WERI-Rb-1 (cell line): Measurements from ENCODE around the gene ZKSCAN1.
A peak's percentile ranks its signal among the peaks of the same experiment; 100 is the strongest.
"Not testable (repeated sequence)": the region's sequence is repeated elsewhere in the genome, so short reads cannot be mapped to it uniquely, and the experiment has no call there.

Experiments used
- DNase-seq: peaks from one replicate; pipeline ENCODE4 v3.0.0-alpha.2; 2020
- H3K27ac ChIP-seq: fragments of 250-450 bp; sonication (Bioruptor Pico); 2 replicates; pipeline ENCODE4 v1.5.1; 2020; ENCODE audit warnings: mild to moderate bottlenecking, moderate library complexity
- H3K27me3 ChIP-seq: fragments of 250-450 bp; sonication (Bioruptor Pico); 2 replicates; pipeline ENCODE4 v1.5.1; 2021; ENCODE audit warnings: mild to moderate bottlenecking, low read depth, moderate library complexity; ENCODE audit not compliant: insufficient read depth, severe bottlenecking
- H3K36me3 ChIP-seq: fragments of 250-450 bp; sonication (Bioruptor Pico); 2 replicates; pipeline ENCODE4 v1.5.1; 2020; ENCODE audit warnings: mild to moderate bottlenecking, moderate library complexity
- H3K4me3 ChIP-seq: 2 replicates; pipeline ENCODE4 v1.5.1; 2011; ENCODE audit warnings: low read depth, mild to moderate bottlenecking, control low read depth, low read length
- H3K9me3 ChIP-seq: fragments of 250-450 bp; sonication (Bioruptor Pico); 2 replicates; pipeline ENCODE4 v1.5.1; 2021; ENCODE audit warnings: mild to moderate bottlenecking, moderate library complexity; ENCODE audit not compliant: severe bottlenecking
- TF ChIP-seq, protein P1 (sequence below): IDR thresholded peaks from 2 replicates; pipeline ENCODE4 v1.5.1; 2011; ENCODE audit warnings: low read depth, mild to moderate bottlenecking, control low read depth, inconsistent platforms, low read length

ZKSCAN1 gene

DNA sequence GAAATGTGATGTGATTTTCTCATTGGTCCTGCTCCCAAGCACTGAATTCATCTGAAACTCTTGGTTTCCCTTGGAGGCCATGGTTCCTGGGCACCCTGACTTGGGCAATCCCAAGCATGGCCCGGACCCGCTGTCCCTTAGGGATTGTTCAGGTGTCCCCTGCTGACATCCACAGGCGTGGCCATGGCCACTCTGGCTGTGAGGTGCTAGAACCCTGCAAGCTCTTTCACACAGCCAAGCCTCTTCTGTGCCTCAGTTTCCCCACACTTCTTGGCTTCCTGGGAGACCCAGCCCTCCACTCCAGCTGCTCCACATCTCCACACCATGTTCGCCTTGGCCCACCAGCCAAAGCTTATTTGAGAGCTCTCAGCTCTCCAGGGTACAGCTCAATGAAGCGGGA lies 27.6 kb upstream of the ZKSCAN1 start:
- no peak for DNase-seq
- Histone ChIP-seq H3K27ac (no peak overlapping the region), H3K9me3 (no peaks in the 10 kb centered on the region), H3K27me3 (no peaks in the 10 kb centered on the region), H3K36me3 (no peaks in the 10 kb centered on the region), H3K4me3 (no peak overlapping the region)
- TF ChIP-seq, protein P1, sequence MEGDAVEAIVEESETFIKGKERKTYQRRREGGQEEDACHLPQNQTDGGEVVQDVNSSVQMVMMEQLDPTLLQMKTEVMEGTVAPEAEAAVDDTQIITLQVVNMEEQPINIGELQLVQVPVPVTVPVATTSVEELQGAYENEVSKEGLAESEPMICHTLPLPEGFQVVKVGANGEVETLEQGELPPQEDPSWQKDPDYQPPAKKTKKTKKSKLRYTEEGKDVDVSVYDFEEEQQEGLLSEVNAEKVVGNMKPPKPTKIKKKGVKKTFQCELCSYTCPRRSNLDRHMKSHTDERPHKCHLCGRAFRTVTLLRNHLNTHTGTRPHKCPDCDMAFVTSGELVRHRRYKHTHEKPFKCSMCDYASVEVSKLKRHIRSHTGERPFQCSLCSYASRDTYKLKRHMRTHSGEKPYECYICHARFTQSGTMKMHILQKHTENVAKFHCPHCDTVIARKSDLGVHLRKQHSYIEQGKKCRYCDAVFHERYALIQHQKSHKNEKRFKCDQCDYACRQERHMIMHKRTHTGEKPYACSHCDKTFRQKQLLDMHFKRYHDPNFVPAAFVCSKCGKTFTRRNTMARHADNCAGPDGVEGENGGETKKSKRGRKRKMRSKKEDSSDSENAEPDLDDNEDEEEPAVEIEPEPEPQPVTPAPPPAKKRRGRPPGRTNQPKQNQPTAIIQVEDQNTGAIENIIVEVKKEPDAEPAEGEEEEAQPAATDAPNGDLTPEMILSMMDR: no peak

DNA sequence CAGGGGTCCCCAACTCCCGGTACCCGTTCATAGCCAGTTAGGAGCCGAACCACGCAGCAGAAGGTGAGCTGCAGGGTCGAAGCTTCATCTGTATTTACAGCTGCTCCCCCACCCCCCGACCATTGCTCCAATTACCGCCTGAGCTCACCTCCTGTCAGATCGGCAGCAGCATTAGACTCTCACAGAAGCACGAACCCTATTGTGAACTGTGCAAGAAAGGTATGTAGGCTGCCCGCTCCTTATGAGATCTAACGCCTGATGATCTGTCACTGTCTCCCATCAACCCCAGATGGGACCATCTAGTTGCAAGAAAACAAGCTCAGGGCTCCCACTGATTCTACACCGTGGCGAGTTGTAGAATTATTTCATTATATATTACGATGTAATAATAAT lies 24.9 kb upstream of the ZKSCAN1 start:
- H3K9me3 ChIP-seq: no peaks in the 10 kb centered on the region
- DNase-seq: peak; percentile 38
- H3K27me3 ChIP-seq: no peaks in the 10 kb centered on the region
- TF ChIP-seq, protein P1: no peak
- no peak overlapping the region for H3K27ac ChIP-seq
- no peaks in the 10 kb centered on the region for H3K36me3 ChIP-seq
- peak overlapping the region; percentile 48 for H3K4me3 ChIP-seq

DNA sequence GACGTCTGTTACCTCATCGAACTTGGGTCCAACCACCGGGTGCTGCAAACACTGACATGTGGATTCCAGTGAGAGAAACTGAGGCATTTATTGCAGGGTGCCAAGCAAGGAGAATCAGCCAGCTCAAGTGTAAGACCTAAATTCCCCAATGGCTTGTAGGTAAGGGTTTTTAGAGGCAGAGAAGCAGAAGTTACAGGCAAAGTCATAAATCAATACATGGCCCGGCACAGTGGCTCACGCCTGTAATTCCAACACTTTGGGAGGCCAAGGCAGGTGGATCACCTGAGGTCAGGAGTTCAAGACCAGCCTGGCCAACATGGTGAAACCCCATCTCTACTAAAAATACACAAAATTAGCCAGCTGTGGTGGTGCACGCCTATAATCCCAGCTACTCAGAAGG lies 23.9 kb upstream of the ZKSCAN1 start:
- H3K4me3 ChIP-seq, H3K9me3 ChIP-seq, H3K27me3 ChIP-seq, H3K36me3 ChIP-seq, H3K27ac ChIP-seq, DNase-seq: not testable (repeated sequence)

DNA sequence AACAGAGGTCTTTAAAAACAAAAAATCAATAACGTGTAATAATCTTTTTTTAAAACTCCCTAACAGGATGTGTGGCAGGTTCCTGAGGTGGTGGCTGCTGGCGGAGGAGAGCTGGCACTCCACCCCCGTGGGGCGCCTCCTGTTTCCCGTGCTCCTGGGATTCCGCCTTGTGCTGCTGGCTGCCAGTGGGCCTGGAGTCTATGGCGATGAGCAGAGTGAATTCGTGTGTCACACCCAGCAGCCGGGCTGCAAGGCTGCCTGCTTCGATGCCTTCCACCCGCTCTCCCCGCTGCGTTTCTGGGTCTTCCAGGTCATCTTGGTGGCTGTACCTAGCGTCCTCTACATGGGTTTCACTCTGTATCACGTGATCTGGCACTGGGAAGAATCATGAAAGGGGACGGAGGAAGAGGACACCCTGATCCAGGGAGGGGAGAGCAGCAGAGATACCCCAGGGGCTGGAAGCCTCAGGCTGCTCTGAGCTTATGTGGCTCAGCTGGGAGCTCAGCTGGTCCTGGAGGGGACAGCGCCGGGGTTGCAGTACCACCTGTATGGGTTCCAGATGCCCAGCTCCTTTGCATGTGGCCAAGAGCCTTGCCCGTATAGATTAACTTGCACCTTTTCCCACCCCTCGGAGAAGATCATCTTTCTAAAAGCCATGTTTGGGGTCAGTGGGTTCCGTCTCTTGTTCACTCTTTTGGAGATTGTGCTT lies 22.9 kb upstream of the ZKSCAN1 start:
- TF ChIP-seq, protein P1: no peak
- H3K36me3 ChIP-seq: no peaks in the 10 kb centered on the region
- no peaks in the 10 kb centered on the region for H3K9me3 ChIP-seq
- no peaks in the 10 kb centered on the region for H3K27me3 ChIP-seq
- no peak for DNase-seq
- no peak overlapping the region for H3K27ac ChIP-seq
- H3K4me3 ChIP-seq: no peak overlapping the region

DNA sequence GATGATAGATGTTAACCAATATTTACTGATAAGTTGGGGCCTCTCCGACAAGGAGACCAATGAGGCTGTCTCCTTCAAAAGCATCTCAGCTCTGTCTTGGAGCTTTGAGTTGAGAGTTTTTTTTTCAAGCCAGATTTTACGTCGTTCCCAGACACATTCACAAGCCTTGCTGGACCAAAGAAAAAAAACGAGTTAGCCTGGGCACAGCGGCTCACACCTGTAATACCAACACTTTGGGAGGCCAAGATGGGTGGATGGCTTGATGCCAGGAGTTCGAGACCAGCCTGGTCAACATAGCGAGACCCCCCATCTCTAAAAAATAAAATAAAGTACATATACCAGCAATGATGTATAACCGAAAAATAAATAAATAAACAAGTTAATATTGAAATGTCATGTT lies 20.6 kb upstream of the ZKSCAN1 start:
- DNase-seq: no peak
- no peaks in the 10 kb centered on the region for H3K9me3 ChIP-seq
- H3K4me3 ChIP-seq: no peak overlapping the region
- TF ChIP-seq, protein P1: no peak
- no peaks in the 10 kb centered on the region for H3K27me3 ChIP-seq
- H3K27ac ChIP-seq: peak overlapping the region; percentile 74
- H3K36me3 ChIP-seq: no peaks in the 10 kb centered on the region

DNA sequence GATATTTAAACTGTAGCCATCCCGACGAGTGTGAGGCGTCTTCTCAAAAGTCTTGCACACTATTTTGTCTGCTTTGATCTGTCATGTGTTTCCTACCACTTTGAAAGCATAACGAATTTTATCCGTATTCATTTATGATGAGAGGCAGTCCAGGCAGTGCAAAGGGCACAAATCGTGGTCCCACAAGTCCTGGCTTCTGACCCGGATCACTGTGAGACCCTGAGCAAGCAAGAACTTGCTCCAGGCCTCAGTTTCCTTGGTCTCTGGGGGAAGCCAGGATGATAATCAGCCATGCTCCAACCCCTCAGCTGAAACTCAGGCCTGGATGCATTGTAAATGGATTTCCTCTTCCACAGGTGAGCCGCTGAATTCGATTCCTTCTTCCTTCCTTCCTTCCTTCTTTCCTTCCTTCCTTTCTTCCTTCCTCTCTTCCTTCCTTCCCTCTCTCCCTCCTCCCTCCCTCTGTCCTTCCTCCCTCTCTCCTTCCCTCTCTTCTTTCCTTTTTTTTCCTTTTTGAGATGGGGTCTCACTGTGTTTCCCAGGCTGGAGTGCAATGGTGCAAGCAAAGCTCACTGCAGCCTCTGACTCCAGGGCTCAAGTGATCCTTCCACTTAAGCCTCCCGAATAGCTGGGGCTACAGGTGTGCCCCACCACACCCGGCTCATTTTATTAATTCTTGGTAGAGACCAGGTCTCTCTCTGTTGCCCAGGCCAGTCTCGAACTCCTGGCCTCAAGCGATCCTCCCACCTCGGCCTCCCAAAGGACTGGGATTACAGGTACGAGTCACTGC lies 18.4 kb upstream of the ZKSCAN1 start:
- H3K4me3 ChIP-seq: no peak overlapping the region

More for the DNA sequence above, 18.4 kb upstream of the ZKSCAN1 start:
- no peaks in the 10 kb centered on the region for H3K36me3 ChIP-seq
- no peak for DNase-seq
- H3K27ac ChIP-seq: no peak overlapping the region
- TF ChIP-seq, protein P1: no peak
- H3K27me3 ChIP-seq: no peaks in the 10 kb centered on the region
- H3K9me3 ChIP-seq: no peaks in the 10 kb centered on the region
